NB4 (cell line): ENCODE results near the gene SKIL.

Experiments
- MYC ChIP-seq: IDR thresholded peaks from 2 replicates; pipeline ENCODE4 v1.6.1; 2011; ENCODE audit warnings: low read depth, low read length
- POLR2A ChIP-seq: IDR thresholded peaks from 2 replicates; pipeline ENCODE4 v1.6.1; 2011; ENCODE audit warnings: mild to moderate bottlenecking; ENCODE audit not compliant: insufficient read length; ENCODE audit errors: extremely low read depth
- TF ChIP-seq, protein P1 (sequence below): IDR thresholded peaks from one replicate; pipeline ENCODE4 v1.5.1; 2012; ENCODE audit warnings: low read depth, low read length
- TF ChIP-seq, protein P2 (sequence below): IDR thresholded peaks from 2 replicates; pipeline ENCODE4 v1.6.1; 2011; ENCODE audit warnings: low read depth, low read length

DNA sequence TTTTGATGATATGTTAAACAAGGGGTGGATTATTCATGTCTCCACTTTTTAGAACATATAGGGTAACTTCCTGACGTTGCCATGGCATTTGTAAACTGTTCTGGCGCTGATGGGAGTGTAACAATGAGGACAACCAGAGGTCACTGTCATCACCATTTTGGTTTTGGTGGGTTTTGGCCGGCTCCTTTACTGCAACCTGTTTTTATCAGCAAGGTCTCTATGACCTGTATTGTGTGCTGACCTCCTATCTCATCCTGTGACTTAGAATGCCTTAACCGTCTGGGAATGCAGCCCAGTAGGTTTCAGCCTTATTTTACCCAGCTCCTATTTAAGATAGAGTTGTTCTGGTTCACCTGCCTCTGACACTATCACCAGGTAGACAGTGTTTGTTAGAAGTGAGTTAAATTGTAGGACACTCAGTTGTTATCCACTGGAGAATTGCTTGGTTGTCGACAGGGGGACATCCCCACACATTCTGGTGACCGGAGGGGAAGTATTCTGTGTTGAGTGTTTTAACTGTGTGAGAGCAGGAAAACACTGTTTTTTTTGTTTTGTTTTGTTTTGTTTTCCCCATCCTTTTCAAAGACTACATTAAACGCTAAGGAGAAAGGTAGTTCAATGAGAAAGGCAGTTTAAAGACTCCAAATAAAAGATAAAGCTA, 36.9 kb upstream of the SKIL start:
- TF ChIP-seq POLR2A (no peak), MYC (no peak)
- TF ChIP-seq, protein P1, sequence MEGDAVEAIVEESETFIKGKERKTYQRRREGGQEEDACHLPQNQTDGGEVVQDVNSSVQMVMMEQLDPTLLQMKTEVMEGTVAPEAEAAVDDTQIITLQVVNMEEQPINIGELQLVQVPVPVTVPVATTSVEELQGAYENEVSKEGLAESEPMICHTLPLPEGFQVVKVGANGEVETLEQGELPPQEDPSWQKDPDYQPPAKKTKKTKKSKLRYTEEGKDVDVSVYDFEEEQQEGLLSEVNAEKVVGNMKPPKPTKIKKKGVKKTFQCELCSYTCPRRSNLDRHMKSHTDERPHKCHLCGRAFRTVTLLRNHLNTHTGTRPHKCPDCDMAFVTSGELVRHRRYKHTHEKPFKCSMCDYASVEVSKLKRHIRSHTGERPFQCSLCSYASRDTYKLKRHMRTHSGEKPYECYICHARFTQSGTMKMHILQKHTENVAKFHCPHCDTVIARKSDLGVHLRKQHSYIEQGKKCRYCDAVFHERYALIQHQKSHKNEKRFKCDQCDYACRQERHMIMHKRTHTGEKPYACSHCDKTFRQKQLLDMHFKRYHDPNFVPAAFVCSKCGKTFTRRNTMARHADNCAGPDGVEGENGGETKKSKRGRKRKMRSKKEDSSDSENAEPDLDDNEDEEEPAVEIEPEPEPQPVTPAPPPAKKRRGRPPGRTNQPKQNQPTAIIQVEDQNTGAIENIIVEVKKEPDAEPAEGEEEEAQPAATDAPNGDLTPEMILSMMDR = no peak
- TF ChIP-seq, protein P2, sequence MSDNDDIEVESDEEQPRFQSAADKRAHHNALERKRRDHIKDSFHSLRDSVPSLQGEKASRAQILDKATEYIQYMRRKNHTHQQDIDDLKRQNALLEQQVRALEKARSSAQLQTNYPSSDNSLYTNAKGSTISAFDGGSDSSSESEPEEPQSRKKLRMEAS = no peak
